SU-DHL-6 (cell line): ENCODE results near the gene EPB41L1.

Experiments
- EZH2phosphoT487 ChIP-seq: fragments of 200-600 bp; sonication (generic), shearing (Covaris generic); conservative IDR thresholded peaks from 2 replicates; pipeline ENCODE4 v1.6.1; 2018; ENCODE audit warnings: mild to moderate bottlenecking, antibody characterized with exemption, low read length, moderate library complexity, mixed read lengths
- TF ChIP-seq, protein P1 (sequence below): fragments of 200-600 bp; sonication (generic); IDR thresholded peaks from one replicate; pipeline ENCODE4 v1.5.1; 2017; ENCODE audit warnings: antibody characterized with exemption, mild to moderate bottlenecking, low read length, moderate library complexity; ENCODE audit not compliant: insufficient read depth, poor library complexity, severe bottlenecking

DNA sequence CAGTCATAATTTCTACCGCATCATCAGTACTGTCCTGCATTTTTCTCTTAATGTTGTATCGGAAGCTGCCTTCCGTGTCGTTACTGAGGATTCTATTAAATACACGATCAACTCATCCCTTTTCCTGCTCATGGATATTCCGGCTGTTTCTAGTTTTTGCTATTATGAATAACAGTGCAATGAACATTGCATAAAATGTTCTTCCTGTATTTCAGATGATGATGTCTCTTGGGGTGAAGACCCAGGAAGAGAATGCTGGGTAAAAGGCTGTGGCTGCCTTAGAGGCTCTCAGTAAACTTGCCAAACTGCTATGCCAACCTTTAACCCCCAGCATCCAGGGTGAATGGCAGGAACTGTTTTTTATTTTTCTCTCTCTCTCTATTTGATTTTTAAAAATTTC, 24.1 kb upstream of the EPB41L1 start:
- TF ChIP-seq, protein P1, sequence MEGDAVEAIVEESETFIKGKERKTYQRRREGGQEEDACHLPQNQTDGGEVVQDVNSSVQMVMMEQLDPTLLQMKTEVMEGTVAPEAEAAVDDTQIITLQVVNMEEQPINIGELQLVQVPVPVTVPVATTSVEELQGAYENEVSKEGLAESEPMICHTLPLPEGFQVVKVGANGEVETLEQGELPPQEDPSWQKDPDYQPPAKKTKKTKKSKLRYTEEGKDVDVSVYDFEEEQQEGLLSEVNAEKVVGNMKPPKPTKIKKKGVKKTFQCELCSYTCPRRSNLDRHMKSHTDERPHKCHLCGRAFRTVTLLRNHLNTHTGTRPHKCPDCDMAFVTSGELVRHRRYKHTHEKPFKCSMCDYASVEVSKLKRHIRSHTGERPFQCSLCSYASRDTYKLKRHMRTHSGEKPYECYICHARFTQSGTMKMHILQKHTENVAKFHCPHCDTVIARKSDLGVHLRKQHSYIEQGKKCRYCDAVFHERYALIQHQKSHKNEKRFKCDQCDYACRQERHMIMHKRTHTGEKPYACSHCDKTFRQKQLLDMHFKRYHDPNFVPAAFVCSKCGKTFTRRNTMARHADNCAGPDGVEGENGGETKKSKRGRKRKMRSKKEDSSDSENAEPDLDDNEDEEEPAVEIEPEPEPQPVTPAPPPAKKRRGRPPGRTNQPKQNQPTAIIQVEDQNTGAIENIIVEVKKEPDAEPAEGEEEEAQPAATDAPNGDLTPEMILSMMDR, result no peak
- TF ChIP-seq EZH2phosphoT487, result no peak
